HG03175 (cell line): ENCODE results near the gene BRF1.
A peak's percentile ranks its signal among the peaks of the same experiment; 100 is the strongest.

Source experiments
- ATAC-seq: cut with Tn5 transposase; IDR thresholded peaks from one replicate; pipeline ENCODE4 v1.9.1; 2021; ENCODE audit warnings: mild to moderate bottlenecking, moderate library complexity; ENCODE audit not compliant: unreplicated experiment

BRF1 gene

DNA sequence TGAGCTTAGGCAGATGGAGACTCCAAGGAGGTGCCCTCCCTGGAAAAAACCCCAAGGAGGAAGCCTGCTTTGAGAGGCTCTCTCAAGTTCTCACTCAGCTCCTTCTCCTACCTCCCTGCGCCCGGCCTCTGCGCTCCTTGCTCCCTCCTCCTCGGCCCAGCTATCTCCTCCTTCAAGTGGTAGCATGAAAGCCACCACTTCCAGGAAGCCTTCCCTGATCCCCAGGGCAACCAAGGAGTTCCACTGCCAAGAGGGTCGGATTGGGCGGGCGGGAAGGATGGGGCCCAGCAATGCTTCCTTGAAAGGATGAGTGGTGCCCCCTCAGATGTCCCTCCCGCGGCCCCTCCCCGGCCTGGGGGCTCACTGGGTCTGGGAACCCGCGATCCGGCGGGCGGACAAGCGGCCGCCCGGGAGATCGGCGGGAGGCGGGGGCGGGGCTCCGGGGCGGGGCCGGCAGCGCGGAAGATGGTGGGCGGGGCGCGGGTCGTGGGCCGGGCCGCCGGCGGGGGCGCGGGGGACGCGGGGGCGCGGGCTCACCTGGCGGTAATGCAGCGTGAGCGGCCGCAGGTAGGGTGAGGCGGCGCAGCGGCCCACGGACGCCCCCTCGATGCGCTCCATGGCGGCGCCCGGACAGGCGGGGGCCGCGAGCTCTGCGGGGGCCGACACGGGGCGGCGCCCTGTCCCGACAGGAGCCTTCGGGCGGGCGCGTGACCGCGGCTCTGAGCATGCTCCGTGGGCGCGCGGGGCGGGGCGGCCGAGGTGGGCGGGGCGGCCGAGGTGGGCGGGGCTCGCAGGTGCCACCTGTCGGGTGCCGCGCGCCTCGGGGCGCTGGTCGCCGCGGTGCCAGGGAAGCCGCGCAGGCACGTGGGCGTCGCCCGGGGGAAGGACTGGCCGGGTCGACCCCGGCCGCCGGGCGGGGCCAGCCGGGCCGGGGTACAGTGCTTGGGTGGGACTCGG, 119.9 kb downstream of the BRF1 start, which contains the start of gene NUDT14:
NUDT14 (minus strand) TSS at position 721 of the 957 bp plus-strand sequence; CDS start at position 618, 103 bp downstream.
- ATAC-seq, result peak; percentile 69

GRCh38 chr14:105179191-105179590, 121.6 kb downstream of the BRF1 start:
- no peak for ATAC-seq

DNA sequence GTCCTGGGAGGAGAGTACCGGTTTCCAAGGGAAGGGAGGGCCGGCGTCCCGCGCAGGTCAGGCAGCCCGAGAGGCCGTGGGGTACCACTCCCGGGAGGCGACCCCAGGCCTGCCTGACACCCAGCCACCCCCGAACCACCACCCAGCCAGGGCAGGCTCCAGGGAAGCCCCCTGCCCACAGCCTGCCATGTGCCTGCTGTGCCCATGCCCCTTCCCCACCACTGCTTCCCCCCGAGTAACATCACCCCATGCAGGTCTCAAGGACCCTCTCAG, 122.0 kb downstream of the BRF1 start:
- ATAC-seq, result no peak

- no peak for ATAC-seq
Observed at GRCh38 chr14:105178069-105178867, 122.5 kb downstream of the BRF1 start.

DNA sequence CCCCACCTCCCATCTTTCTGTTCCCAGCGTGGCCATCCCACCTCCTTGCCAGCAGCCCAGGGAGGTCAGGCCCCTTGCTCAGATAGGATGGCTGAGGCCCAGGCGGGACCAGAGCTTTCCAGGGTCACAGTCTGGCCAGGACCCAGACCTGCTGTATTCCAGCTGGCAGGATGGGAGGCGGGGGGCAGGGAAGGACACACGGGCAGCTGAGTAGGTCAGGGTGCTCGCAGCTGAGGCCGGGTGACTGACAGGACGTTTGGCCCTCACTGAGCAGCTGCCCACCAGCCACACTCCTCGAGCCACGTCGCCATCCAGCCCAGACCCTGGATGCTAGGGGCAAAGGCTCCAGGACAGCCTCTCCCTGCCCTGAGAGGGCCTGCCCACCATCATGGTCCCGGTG, 123.7 kb downstream of the BRF1 start:
- ATAC-seq, result no peak

GRCh38 chr14:105176513-105176912, 124.3 kb downstream of the BRF1 start:
- ATAC-seq, result no peak

DNA sequence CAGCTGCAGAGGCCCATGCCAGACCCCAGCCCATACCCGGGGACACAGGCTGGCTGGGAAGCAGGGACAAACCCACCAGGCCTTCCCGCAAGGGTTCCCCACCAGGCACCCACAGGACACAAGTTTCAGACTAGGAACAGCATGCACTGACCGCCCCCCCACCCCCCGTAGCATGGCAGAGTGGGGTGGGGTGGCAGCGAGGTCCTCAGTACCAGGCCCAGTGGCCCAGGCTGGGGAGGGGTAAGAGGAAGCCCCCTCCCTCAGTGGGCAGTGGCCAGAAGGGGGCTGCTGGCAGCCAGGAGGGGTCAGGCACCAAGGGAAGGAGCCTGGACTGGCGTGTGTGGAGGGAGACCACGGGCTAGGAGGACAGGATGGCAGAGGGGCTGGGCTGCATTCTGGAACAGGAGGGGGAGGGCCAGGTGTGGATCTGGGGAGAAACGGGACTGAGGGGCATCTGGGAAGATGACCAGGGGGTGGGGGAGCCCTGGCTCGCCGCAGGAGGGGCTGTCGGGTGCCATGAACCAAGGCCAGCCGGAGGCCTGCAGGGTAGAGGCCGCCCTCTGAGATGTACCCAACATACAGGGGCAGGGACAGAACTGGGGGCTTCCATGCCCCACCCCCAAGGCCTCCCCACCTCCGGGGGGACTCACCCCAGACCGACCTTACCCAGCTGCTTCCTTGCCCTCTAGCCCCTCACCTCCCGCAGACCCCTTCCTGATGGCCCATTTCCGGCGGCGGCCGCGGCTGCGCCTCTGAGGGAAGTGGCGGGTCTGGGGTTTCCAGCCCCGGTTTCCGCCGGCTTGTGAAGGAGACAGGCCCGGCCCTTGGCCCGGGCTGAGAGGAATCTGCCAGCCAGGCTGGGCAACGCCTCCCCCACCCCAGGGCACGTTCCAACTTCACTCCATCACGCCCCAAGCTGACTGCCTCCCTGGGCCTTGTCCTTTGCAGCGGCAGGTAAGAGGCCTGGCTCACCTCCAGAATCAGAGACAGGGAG, 126.6 kb downstream of the BRF1 start:
- ATAC-seq, result no peak

GRCh38 chr14:105173145-105173544, 127.7 kb downstream of the BRF1 start:
- no peak for ATAC-seq

DNA sequence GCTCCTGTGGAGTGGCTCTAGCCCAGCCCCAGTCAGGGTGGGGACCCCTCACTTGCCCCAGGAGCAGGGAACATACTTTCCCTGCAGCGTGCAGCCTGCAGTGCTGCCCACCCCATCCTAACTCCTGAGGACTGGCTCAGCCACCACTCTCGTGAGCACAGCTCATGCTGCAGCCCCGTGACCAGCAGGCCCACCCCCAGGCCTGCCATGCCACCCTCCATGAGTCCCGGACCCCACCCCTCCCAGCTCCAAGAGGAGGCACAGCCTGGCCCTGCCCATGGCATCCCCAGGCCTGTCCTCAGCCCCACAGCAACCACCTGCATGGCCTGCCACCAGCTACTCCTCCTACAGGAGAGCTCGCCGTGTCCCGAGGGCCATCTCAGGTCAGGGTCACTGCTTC, 128.3 kb downstream of the BRF1 start:
- ATAC-seq, result no peak

GRCh38 chr14:105171004-105171673, 129.7 kb downstream of the BRF1 start:
- no peak for ATAC-seq

DNA sequence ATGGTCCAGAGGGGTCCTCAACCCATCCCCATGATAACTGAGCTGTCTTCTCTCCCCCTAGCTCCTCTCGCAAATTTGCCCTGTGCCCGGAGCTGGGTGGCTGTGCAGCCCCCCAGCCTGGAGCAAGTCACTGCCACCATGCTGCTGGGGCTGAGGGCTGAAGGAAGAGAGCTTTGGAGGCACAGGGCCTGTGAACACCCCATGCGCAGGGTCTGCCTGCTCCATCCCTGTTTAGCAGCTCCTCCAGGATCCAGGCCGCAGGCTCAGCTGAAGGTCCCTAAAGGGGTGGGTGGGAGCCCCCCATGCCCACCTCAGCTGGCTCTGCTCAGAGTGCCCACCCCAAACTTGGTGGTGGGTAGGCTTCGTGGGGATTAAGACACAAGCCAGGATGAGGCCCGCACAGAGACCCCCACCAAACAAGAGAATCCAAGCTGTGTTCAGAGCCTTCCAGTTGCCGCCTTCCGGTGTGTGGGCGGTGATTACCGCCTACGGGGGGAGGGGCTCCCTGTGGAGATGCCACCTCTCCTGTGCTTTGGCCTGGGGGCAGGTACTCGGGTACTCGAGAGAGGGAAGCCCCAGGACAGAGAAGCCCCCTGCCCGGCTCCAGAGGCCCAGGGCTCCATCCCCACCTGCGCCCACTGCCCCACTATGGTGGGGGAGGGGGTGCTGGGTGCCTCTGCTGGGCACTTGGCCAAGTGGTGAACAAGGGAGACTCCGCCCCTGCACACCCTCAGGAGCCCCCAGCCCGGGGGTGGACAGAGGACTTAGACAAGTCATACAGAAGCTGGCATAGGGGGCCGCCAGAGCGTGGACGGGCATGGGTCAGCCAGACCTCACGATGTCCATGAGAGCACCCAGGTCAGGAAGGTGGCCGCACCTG, 130.8 kb downstream of the BRF1 start:
- ATAC-seq, result no peak

GRCh38 chr14:105168979-105169507, 131.8 kb downstream of the BRF1 start:
- ATAC-seq, result no peak

GRCh38 chr14:105168496-105168978, 132.3 kb downstream of the BRF1 start, which contains the start of gene JAG2:
TSS of gene JAG2 (minus strand) at chr14:105168776. CDS start at chr14:105168420, 356 bp downstream.
- ATAC-seq, result no peak

DNA sequence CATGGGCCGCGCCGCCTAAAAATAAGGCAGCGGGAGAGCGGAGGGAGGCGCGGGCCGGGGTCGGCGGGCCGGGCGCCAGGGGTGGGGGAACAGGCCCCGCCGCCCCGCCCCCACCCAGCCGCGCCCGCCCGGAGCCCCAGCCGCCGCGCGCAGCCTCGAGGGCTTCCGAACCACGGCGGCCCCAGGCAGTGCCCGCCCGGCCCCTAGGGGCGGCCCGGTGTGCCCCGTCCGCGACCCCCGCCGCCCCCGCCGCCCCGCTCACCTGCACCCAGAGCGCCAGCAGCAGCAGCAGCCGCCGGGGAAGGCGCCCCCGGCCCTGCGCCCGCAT, 132.7 kb downstream of the BRF1 start:
- ATAC-seq, result no peak

GRCh38 chr14:105167303-105168092, 133.3 kb downstream of the BRF1 start:
- ATAC-seq, result no peak

DNA sequence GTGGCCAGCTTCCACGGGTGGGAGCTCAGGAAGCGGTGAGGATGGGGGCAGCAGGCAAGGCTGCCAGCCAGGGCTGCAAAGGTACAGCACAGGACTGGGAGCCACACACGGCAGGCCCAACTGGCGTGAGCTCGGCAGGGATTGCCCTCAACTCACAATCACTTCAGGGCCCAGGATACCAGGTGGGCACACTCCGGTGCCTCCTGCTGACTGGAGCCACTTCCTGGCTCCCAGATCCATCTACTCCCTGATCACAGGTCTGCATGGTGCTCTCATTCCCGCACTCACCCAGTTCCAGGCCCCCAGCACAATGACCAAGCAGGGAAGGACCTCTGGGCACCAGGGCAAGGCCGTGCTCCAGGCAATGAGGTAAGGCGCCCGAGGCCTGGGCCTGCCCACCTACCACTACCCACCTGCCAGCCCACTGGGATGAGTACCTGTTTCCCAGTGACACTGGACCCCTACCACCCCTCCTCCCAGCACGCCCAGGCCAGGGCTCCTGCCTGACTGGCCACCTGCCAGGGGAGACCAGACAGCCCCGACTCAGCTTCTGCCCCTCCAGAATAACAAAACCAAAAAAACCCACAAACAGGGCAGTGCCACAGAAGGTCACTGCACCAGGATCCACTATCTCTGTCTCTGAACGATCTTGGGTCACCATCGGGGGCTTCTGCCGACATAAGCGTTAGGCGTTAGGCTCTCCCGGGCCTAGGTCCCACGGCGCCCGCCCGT, 134.1 kb downstream of the BRF1 start:
- no peak for ATAC-seq

GRCh38 chr14:105165761-105166485, 134.9 kb downstream of the BRF1 start:
- ATAC-seq, result no peak
